ENCODE results near the gene BTC. TPM values are rescaled to one million over a fixed set of nuclear protein-coding genes. Genes with fewer than 3 reads are reported as not detected.
"Not testable (repeated sequence)": the region's sequence is repeated elsewhere in the genome, so short reads cannot be mapped to it uniquely, and the experiment has no call there.

Gene BTC
- total RNA-seq, result 0.16 TPM
- long read RNA-seq, result 0 reads

DNA sequence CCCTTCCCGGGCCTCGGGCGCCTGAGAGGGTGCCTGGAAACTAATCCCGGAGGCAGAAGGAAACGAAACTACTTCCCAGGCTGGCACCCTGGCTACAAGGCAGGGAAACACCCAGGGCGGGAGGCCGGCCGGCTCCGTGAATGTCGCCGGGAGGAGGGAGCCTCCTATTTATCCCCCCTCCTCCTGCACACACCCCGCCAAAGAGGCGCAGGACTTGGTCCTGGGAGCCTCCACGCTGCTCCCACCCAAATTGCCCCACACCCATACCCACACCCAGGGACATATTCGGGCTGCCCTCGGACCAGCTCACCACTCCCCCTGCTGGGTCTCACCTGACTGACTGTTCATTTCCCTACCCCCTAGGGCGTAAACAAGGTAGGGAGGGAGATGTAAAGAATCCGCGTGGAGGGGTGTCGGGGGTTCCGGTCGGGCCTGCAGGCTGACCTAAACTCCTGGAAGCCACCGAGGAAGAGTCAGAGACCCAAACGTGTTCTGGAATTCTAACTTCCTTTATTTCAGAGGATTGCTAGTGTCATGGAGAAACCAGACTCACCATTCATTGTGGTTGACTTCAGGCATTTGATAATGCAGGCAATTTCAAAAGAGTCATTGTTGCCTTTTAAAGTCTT lies at the start of gene BTC:
Gene BTC (minus strand): TSS at position 142 of the 629 bp plus-strand sequence. CDS start 198 bp downstream, outside the sequence.
- DNase-seq (ENCODE audit: missing footprints), result peak; percentile 21
- intact Hi-C loops (cut with DNase I), result no loop called here
- ATAC-seq, result peak; percentile 65

DNA sequence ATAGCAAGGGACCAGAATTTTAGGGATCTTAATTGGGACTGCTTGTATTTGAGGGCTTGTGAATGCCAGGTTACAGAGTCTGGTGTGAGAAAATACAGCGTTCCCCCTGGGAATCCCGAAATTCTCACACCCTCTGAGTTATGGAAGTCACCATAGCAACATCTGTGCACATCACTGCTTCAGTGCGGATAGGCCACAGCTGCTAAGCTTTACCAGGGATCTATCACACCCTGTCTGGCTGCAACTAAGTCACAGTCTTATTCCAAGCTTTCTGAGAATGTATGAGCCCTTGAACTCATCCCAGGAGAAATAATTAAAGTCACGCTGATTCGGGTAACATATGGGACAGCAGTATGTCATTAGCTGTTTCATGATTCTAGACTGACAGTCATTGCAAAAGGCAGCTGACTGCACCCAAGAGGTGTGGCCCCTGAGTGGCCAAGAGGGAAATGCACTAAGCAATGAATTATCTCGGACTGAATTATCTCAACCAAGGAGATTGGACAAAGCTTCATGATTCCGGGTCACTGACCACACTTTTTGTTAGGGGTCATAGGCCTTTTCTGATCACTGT lies 46.7 kb upstream of the BTC start:
- DNase-seq (ENCODE audit: missing footprints), result no peak
- intact Hi-C loops (cut with DNase I), result no loop called here

GRCh38 chr4:74838746-74839370 lies 44.5 kb upstream of the BTC start:
- intact Hi-C loops (cut with DNase I), result no loop called here
- ATAC-seq, result no peak
- DNase-seq (ENCODE audit: missing footprints), result no peak

More for the DNA sequence above, 46.7 kb upstream of the BTC start:
- ATAC-seq, result no peak

DNA sequence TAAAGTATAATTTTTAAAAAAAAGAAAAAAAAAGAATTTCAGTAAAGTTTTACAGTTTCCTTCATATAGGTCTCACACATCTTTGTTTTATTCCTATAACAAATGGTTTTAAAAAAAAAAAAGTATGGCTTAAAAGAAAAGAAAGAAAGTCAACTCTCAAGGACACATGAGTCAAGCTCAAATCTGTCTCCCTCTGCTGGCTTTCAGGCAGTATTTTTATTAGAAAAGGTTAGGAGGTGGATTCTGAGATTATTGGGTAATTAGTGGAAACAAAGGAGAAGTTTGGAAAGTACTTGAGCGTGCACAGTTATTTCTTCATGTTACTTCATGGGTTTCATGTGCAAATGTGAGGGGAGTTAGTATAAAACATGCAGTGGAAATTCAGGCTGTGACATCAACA lies 36.6 kb upstream of the BTC start:
- intact Hi-C loops (cut with DNase I), result no loop called here
- ATAC-seq (no peak), DNase-seq (ENCODE audit: missing footprints) (no peak)

DNA sequence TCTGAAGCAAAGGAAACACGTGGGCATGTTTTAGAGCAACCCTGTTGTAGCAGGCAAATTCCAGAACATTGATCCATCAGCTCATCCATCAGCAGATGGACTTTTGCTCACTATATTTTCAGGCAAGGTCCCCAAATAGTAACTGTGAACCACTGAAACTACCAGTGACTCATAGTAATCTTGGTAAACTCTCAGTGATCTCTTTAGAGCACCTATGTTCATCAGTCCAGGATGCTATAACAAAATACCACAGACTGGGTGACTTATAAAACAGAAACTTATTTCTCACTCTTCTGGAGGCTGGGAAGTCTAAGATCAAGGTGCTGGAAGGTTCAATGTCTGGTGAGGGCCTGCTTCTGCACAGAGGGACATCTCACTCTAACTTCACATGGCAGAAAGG lies 28.9 kb upstream of the BTC start:
- no peak for DNase-seq (ENCODE audit: missing footprints)
- intact Hi-C loops (cut with DNase I), result no loop called here

DNA sequence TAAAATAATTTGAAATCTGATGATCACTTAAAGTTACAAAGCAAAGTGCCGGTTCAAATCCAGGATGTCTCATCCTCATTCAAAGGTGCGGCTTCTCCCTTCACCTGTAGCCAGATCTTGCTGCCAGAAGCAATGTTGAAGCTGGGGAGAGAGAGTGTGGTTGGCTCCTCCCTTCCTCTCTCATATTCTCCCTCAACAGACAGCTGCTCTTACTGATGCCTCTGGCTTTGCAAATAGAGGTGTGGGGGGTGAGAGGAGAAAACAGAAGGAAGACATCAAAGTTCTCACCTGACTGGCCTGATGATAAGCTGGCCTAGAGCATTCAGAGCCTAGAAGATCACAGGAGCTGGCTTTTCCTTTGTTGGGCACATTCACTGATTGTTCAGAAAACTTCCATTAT lies 28.3 kb upstream of the BTC start:
- no peak for ATAC-seq
- intact Hi-C loops (cut with DNase I), result no loop called here

More for the DNA sequence above, 28.9 kb upstream of the BTC start:
- no peak for ATAC-seq

GRCh38 chr4:74821541-74821940 lies 27.2 kb upstream of the BTC start:
- intact Hi-C loops (cut with DNase I), result no loop called here
- DNase-seq (ENCODE audit: missing footprints) (no peak), ATAC-seq (no peak)

More for the DNA sequence above, 28.3 kb upstream of the BTC start:
- DNase-seq (ENCODE audit: missing footprints), result no peak

DNA sequence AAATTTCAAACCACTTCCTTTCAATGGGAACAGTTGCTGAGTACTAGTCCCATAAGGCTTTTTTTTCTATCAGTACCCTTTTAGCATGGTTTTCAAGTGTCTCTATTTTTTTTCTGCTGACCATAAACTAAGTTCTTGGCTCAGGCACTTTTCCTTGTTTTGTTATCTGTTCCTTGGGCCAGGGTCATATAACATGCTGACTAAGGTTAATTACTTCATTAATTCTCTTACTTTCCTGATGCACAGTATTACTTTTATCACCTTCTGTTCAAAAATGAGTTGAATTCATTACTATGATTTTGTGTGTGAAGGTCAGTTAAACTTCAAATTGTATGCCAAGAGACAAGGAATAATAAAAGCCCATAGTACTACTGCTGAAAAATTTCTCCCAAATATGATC lies 19.7 kb upstream of the BTC start:
- ATAC-seq, result no peak
- intact Hi-C loops (cut with DNase I), result no loop called here
- DNase-seq (ENCODE audit: missing footprints), result no peak

DNA sequence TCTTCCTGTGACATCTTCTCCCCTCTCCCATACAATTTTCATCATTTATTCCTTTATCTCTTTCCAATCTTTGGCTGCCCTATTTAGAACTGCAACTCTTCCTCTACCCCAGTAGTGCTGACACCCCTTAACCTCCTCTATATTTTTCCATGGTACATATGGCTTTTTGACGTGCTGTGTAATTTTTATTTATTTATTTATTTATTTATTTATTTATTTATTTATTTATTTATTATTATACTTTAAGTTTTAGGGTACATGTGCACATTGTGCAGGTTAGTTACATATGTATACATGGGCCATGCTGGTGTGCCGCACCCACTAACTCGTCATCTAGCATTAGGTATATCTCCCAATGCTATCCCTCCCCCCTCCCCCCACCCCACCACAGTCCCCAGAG lies 17.7 kb upstream of the BTC start:
- intact Hi-C loops (cut with DNase I); ATAC-seq; DNase-seq (ENCODE audit: missing footprints): not testable (repeated sequence)

DNA sequence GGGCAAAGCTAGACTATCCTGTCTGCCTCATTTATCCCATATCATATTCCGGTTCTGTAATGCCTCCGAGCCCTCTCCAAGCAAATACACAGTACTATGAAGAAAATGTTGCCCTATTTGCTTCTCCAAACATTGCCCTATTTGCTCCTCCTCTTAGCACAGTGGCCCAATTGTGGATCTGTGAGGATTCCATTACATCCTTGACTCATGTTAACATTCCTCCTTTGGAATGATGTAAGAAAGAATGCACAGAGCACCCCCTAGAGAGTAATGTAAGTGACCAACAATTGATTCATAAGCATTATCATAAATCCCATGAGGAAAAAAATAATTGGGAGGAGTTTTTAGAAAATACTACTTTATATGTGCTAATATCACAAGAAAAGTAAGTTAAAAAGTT lies 11.3 kb upstream of the BTC start:
- DNase-seq (ENCODE audit: missing footprints) (no peak), ATAC-seq (no peak)
- intact Hi-C loops (cut with DNase I), result no loop called here

- intact Hi-C loops (cut with DNase I), result no loop called here
- ATAC-seq (no peak), DNase-seq (ENCODE audit: missing footprints) (no peak)
Observed at GRCh38 chr4:74800310-74800709, 6.0 kb upstream of the BTC start.

GRCh38 chr4:74796631-74797030 lies 2.3 kb upstream of the BTC start:
- intact Hi-C loops (cut with DNase I), result no loop called here
- no peak for DNase-seq (ENCODE audit: missing footprints)
- ATAC-seq, result no peak

DNA sequence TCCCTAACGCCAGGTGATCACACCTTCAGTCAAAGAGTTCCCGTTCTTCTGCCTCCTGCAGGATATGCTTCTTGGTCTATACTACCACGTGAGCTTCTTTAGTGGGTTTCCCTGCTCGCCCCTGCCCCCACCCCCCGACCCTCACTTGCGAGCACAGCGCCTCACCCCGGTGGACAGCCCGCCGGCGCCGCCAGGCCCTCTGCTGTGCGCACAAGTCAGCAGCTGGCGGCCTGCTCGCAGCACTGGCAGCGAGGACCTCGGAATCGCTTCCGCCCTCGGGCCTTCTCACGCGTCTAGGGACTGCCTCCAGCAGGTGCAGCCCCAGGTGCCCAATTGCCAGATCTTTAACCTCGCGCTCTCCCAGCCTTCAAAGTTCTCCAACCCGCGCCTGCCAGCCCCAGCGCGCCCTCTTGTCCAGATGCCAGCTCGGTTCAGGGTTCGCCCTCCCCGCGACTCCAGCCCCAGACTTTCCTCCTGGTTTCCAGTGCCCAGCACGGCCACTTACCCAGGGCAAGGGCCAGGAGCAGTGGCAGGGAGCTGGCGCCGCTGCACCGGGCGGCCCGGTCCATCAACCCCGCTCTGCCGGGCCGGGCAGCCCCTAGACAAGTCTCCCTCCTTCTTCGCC lies 454 bp downstream of the BTC start:
- peak; percentile 42 for ATAC-seq
- intact Hi-C loops (cut with DNase I), result no loop called here
- DNase-seq (ENCODE audit: missing footprints), result peak; percentile 60

GRCh38 chr4:74790652-74791051 lies 3.7 kb downstream of the BTC start:
- intact Hi-C loops (cut with DNase I), result no loop called here
- no peak for ATAC-seq
- no peak for DNase-seq (ENCODE audit: missing footprints)

- intact Hi-C loops (cut with DNase I), result no loop called here
- ATAC-seq (no peak), DNase-seq (ENCODE audit: missing footprints) (no peak)
Observed at GRCh38 chr4:74789518-74789917, 4.8 kb downstream of the BTC start.

DNA sequence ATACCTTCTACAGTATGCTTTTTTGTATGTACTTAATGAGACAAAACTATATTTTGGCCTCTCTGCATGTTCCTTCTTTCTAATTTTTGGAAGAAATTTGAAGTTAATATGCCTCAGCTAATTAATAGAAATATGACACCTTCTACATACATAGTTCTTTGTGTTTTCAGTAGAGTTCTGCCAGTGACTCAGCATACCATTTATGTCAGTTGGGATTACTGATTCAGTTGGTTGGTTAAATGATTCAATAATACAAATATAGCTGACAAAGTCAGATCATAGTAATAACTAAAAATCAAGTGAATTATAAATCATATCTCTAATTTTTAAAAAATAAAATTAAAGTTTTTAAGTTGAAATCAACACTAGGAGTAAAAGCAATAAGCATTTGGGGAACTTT lies 16.8 kb downstream of the BTC start:
- intact Hi-C loops (cut with DNase I), result no loop called here
- DNase-seq (ENCODE audit: missing footprints) (no peak), ATAC-seq (no peak)

- intact Hi-C loops (cut with DNase I), result no loop called here
- DNase-seq (ENCODE audit: missing footprints) (no peak), ATAC-seq (no peak)
Observed at GRCh38 chr4:74772783-74773182, 21.5 kb downstream of the BTC start.

DNA sequence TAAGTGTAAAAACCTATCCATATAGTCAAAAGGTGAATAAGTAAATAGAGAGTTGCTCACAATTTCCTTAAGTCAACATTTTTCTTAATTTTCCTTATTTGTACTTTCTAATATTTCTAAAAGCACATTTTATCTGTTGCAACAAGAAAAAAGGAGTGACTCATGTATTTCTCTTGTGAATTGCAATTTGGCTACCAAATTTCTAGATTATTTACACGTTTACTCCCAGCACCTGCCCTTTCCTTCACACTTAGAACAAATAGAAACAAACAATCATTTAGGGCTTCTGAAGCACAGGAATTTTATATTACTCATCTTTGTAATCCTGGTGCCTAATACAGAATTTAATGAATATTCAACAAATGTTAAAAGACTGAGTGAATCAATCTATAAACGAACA lies 22.2 kb downstream of the BTC start:
- no peak for DNase-seq (ENCODE audit: missing footprints)
- ATAC-seq, result no peak
- intact Hi-C loops (cut with DNase I), result no loop called here

DNA sequence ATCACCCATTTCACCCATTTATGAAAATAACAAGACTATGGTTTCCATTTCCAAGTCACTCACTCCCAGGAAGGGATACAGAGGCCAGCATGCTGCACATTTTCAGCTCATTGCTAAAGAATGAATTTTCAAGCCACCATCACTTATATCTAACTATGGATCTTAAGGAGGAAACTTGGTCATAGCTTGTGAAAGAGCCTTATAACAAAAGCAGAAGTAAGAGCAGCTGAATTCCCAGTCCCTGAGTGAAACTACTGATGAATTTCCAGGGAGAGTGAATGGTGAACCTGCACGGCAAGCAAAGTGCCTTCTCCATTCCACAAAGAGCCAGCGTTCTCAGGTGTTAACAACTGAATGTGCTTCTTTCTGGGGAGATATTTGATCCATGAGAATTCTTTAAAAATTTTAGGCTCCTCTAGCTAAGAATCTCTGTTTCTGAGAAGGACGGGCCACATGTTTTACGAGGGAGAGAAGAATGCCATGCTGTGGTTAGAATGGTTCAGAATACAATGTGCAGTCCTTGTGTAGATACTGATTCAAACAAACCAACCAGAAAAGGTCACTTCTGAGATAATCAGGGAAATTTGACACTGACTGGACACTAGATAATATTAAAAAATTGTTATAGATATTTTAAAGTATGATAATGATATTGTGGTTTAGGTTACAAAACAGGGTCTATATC lies 24.0 kb downstream of the BTC start:
- intact Hi-C loops (cut with DNase I), result no loop called here
- ATAC-seq (no peak), DNase-seq (ENCODE audit: missing footprints) (no peak)

Data from Right ventricle myocardium inferior (tissue), 1 donor.